Cardiac fibroblast (primary cell): ENCODE data around the gene VSTM2B.
A peak's percentile ranks its signal among the peaks of the same experiment; 100 is the strongest.

Experiments
- DNase-seq, 2 donors: peaks; one replicate each; pipeline versions ENCODE4 v3.0.0 to v3.0.0-alpha.2; 2010; ENCODE audit warnings: low read depth in 2 of 2
- H3K4me3 ChIP-seq, 2 donors: replicated peaks in 1 of 2; 1 replicate in 1 of 2; 2 replicates in 1 of 2; pipeline ENCODE4 v1.5.1; 2011; ENCODE audit warnings: low read depth in 2 of 2, low read length in 2 of 2, mild to moderate bottlenecking in 2 of 2, moderate library complexity in 1 of 2
- TF ChIP-seq, protein P1 (sequence below): IDR thresholded peaks from one replicate; pipeline ENCODE4 v1.5.1; 2011; ENCODE audit warnings: low read depth, mild to moderate bottlenecking, low read length, inconsistent platforms

Gene VSTM2B

DNA sequence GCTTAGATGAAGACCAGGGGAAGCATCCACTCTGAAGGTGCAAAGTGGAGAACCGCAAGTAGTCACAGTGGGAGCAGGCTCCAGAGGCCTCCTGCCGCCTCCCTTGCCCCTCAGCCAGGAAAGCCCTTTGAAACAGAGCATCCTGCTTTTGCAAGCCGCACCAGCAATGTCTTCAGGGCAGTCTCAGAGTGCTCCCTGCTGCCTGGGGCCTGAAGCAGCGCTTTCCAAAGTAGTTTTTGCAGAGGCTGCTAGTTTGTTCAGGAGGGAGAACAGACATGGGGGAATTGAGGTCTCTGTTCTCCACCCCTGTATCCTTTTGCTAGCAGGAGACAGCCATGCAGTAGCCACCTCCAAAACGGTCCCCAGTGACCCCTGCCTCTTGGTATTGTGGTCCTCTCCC is 64.5 kb downstream of the VSTM2B start:
- TF ChIP-seq, protein P1, sequence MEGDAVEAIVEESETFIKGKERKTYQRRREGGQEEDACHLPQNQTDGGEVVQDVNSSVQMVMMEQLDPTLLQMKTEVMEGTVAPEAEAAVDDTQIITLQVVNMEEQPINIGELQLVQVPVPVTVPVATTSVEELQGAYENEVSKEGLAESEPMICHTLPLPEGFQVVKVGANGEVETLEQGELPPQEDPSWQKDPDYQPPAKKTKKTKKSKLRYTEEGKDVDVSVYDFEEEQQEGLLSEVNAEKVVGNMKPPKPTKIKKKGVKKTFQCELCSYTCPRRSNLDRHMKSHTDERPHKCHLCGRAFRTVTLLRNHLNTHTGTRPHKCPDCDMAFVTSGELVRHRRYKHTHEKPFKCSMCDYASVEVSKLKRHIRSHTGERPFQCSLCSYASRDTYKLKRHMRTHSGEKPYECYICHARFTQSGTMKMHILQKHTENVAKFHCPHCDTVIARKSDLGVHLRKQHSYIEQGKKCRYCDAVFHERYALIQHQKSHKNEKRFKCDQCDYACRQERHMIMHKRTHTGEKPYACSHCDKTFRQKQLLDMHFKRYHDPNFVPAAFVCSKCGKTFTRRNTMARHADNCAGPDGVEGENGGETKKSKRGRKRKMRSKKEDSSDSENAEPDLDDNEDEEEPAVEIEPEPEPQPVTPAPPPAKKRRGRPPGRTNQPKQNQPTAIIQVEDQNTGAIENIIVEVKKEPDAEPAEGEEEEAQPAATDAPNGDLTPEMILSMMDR: no peak
- H3K4me3 ChIP-seq: no peak overlapping the region
- DNase-seq: no peak

DNA sequence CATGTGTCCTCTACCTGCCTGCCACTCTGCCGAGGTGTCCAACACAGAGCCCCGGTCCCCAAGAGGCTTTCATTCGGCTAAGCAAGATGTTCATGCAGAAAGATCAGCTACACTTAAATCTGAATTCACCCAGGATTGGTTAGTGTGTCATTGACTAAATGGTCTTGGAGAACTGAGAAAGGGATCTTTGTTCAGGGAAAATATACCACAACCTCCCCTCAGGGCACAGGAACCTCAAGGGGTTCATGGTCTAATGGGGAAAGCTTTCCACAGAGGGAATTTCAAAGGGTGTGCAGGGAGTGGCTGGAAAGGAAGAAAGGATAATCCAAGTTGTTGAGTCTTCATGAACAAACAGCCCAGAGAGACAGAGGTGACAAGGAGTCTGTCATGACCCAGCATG is 65.9 kb downstream of the VSTM2B start:
- no peak for DNase-seq
- TF ChIP-seq, protein P1: no peak
- H3K4me3 ChIP-seq: no peak overlapping the region

DNA sequence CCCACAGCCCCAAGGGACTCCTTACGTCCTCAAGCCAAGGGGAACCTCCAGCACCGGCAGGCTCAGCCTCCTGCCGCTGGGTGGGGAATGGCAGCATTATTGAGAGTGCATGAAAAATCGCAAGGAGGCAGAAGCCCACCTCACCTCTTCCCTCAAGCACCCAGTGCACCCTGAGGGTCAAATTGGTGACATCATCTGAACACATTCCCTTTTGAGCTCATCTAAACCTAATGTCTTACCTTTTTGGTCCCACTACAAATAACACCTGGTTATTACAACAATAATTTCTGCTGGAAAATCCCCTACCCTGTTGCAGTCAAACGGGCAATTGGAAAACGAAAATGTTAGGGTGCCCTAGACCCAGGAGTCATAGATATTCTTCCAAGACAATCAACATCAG is 68.1 kb downstream of the VSTM2B start:
- TF ChIP-seq, protein P1: no peak
- no peak for DNase-seq
- H3K4me3 ChIP-seq: no peak overlapping the region

DNA sequence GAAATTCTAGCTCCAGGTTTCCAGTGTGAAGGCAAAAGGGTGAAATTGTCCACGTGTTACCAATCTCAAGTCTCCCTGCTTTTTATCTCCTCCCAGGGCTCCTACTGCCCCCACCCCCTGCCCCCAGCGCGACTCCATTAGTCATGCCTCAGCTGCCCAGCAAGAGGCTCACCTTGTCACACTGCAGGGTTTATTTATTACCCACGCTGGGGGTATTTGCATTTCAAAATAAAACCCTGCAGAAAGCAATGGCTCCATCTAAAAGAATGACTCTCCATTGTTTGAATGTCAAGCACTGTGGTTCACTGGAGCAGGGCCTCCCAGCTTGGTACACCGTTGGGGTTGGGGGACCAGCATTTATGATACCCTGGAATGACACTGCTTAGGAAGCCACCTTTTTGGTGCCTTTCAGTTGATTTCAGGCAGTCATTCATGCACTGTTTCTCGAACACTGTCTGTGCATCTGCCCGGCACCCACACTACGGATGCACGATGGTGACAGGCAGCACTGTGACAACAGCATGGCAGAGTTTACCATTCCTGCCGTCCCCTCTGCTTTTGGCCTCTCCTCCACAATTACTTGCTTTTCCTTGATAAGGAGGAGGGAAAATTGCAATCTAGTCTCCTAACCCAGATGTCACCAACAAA is 70.4 kb downstream of the VSTM2B start:
- H3K4me3 ChIP-seq: no peak overlapping the region
- TF ChIP-seq, protein P1: no peak
- DNase-seq: no peak

DNA sequence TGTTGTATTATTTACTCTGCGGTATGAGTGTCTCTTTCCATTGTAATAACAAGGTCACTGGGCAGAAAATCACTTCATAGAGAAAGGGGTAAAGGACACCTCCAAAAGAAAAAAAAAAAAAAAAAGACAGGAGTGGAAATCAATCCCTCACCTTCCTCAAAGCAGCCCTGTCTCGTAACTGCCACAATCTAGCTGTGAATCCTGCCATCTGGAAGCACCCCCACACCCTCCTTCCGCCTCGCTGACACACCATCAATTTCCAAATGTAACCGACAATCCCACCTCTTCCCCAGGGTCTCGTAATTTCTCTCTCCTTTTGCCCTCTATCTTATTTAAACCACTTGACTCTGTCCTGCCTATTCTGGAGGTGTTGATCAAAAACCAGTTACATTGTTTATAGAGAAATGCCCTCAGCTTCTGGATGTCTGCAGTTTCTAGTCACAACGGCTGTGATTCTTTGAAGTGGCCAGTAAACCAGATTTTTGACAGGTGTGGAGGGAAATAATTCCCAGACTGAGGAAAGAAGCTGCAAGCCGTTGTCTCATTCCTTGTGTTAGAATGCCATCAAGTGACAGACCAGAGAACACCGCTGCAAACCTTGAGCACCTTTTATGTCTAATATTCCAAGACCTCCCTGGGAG is 71.2 kb downstream of the VSTM2B start:
- H3K4me3 ChIP-seq: no peak overlapping the region
- TF ChIP-seq, protein P1: peak; percentile 27
- DNase-seq: peak; percentile 21 to 54

DNA sequence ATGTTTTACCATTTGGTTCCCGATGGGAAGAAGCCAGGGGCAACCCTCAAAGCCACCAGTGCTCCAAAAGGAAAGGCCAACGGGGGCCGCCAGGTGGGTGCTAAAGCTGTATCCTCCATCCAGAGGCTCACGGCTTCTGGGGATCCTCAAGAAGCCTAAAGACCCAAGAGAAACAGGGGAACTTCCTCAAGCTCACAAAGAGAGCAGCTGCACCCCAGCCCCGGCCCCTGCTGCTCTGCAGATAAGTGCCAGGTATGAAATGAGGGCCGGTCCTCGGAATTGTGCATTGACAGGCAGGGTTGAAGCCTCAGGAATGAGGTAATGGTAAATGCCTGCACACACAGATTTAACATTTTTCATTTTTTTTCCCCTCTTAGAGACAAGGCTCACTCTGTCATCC is 72.2 kb downstream of the VSTM2B start:
- no peak for DNase-seq
- TF ChIP-seq, protein P1: no peak
- no peak overlapping the region for H3K4me3 ChIP-seq
